CD4-positive, alpha-beta T cell (primary cell): ENCODE data around the gene AGBL1. TPM values are rescaled to one million over a fixed set of nuclear protein-coding genes. Genes with fewer than 3 reads are reported as not detected.

Source experiments
- ATAC-seq: fragments of 200-7000 bp; cut with Tn5 transposase; one replicate; pipeline ENCODE4 v1.10.0; 2022; ENCODE audit warnings: mild to moderate bottlenecking; ENCODE audit not compliant: poor library complexity
- CTCF ChIA-PET: fragments of 350-600 bp; sonication (Branson Sonifier 250); formaldehyde crosslinking; loops from one replicate; lab custom pipeline; 2021; ENCODE audit warnings: antibody characterized with exemption, inconsistent platforms; lab: Charles Lee
- POLR2A ChIA-PET: fragments of 350-600 bp; sonication (Branson Sonifier 250); formaldehyde crosslinking; loops from one replicate; lab custom pipeline; 2021; ENCODE audit warnings: antibody characterized with exemption, inconsistent platforms; lab: Charles Lee
- DNase-seq, 14 experiments: peaks; one replicate each; pipeline ENCODE4 v3.0.0-alpha.2; 2013 to 2020; ENCODE audit warnings: mixed read lengths in 2 of 14
- H3K27ac ChIP-seq, 2 donors: one replicate each; pipeline versions ENCODE4 v1.5.1 to v1.7.0; 2013; ENCODE audit warnings: low read length in 2 of 2, low read depth in 1 of 2, mild to moderate bottlenecking in 1 of 2
- H3K27me3 ChIP-seq, 2 experiments: 1 replicate in 1 of 2; 2 replicates in 1 of 2; pipeline versions ENCODE4 v1.6.1 to v1.7.0; 2013; ENCODE audit warnings: low read length in 2 of 2, control low read depth in 1 of 2, mild to moderate bottlenecking in 1 of 2, moderate library complexity in 1 of 2; ENCODE audit not compliant: insufficient read depth in 2 of 2, control insufficient read depth in 1 of 2
- H3K36me3 ChIP-seq: one replicate; pipeline ENCODE4 v1.6.1; 2013; ENCODE audit warnings: low read length, control low read depth; ENCODE audit not compliant: insufficient read depth
- H3K4me1 ChIP-seq: one replicate; pipeline ENCODE4 v1.6.1; 2013; ENCODE audit warnings: low read length, control low read depth; ENCODE audit not compliant: insufficient read depth
- H3K4me3 ChIP-seq: one replicate; pipeline ENCODE4 v1.5.1; 2013; ENCODE audit warnings: mild to moderate bottlenecking, low read length, moderate library complexity
- H3K9me3 ChIP-seq, 2 experiments: 1 replicate in 1 of 2; 2 replicates in 1 of 2; pipeline versions ENCODE4 v1.6.1 to v1.7.0; 2013; ENCODE audit warnings: low read length in 2 of 2, mild to moderate bottlenecking in 2 of 2, control low read depth in 1 of 2, moderate library complexity in 1 of 2; ENCODE audit not compliant: control insufficient read depth in 1 of 2, insufficient read depth in 1 of 2
- H3K27ac Mint-ChIP-seq: one replicate; pipeline ENCODE4 v1.8.0; 2020; ENCODE audit warnings: mixed read lengths
- H3K27me3 Mint-ChIP-seq: one replicate; pipeline ENCODE4 v1.8.0; 2021; ENCODE audit warnings: mixed read lengths
- H3K36me3 Mint-ChIP-seq: one replicate; pipeline ENCODE4 v1.8.0; 2021; ENCODE audit warnings: low read depth, mixed read lengths
- H3K4me1 Mint-ChIP-seq: one replicate; pipeline ENCODE4 v1.8.0; 2021; ENCODE audit warnings: low read depth, mixed read lengths
- H3K4me3 Mint-ChIP-seq: one replicate; pipeline ENCODE4 v1.8.0; 2020; ENCODE audit warnings: mild to moderate bottlenecking, mixed read lengths
- H3K9me3 Mint-ChIP-seq: one replicate; pipeline ENCODE4 v1.8.0; 2020; ENCODE audit warnings: mixed read lengths
- CTCF ChIP-seq: fragments of 200-600 bp; IDR thresholded peaks from one replicate; pipeline ENCODE4 v1.8.0; 2022; ENCODE audit warnings: antibody characterized with exemption, mild to moderate bottlenecking
- intact Hi-C, 2 experiments: fragments of 100-400 bp; cut with DNase I in 1 of 2; cut with micrococcal nuclease in 1 of 2; formaldehyde crosslinking; loops; one replicate each; pipeline versions ENCODE4 v1.15.1 to v1.9.0; 2023 to 2025; cut with DNase I, micrococcal nuclease
- total RNA-seq, 174 experiments: library from RNA in 2 of 174; stranded (reverse) in 2 of 174; gene quantifications; one replicate each; pipeline ENCODE4 v1.2.3 and lab custom pipeline; 2021 to 2026

AGBL1 gene
- total RNA-seq, 2 experiments from 2014 or later, result not detected

DNA sequence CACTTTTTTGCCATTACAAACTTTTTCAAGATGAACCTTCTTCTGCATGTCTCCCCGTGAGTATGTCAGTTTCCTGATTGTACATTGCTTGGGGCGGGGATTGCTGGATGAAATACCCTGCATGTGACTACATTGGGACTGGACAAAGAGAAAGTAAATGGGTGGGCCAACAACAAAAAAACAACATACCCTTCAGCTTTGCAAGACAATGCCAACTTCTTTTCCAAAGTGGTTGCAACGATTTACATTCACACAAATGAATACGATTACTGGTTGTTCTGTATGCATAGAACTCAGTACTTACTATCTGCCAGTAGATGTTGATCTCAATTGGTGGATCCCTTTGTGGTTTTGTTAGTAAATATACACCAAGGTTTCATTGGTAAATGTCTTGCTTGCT, 908.4 kb downstream of the AGBL1 start:
- H3K27me3 Mint-ChIP-seq, result no peaks in the 10 kb centered on the region
- no peaks in the 10 kb centered on the region for H3K9me3 ChIP-seq
- no peak overlapping the region for H3K27ac Mint-ChIP-seq
- ChIA-PET CTCF (no interaction called here), POLR2A (no interaction called here)
- DNase-seq (no peak), ATAC-seq (no peak)
- no peaks in the 10 kb centered on the region for H3K36me3 Mint-ChIP-seq
- no peak for TF ChIP-seq CTCF
- no peak overlapping the region for H3K27ac ChIP-seq
- H3K4me3 Mint-ChIP-seq, result no peak overlapping the region
- no peaks in the 10 kb centered on the region for H3K36me3 ChIP-seq
- no peaks in the 10 kb centered on the region for H3K9me3 Mint-ChIP-seq
- no peaks in the 10 kb centered on the region for H3K4me1 ChIP-seq
- no peaks in the 10 kb centered on the region for H3K4me1 Mint-ChIP-seq
- H3K27me3 ChIP-seq, result no peaks in the 10 kb centered on the region
- intact Hi-C loops, result loop anchor here in 1 of 2 experiments (10.0 kb wide), 1 partner anchor 63 kb away; no protein-coding TSS in a partner anchor
- H3K4me3 ChIP-seq, result no peak overlapping the region

- Mint-ChIP-seq H3K36me3 (no peaks in the 10 kb centered on the region), H3K9me3 (peaks cover 27% of the 10 kb centered on the region), H3K4me1 (no peaks in the 10 kb centered on the region), H3K27ac (no peak overlapping the region), H3K27me3 (peaks cover 9% of the 10 kb centered on the region), H3K4me3 (no peak overlapping the region)
- Histone ChIP-seq H3K27ac (no peak overlapping the region), H3K4me3 (no peak overlapping the region), H3K9me3 (no peaks in the 10 kb centered on the region), H3K36me3 (no peaks in the 10 kb centered on the region), H3K27me3 (no peaks in the 10 kb centered on the region), H3K4me1 (no peaks in the 10 kb centered on the region)
- CTCF ChIA-PET, result no interaction called here
- no peak for ATAC-seq
- intact Hi-C loops, result no loop called here
- POLR2A ChIA-PET, result no interaction called here
- no peak for TF ChIP-seq CTCF
- DNase-seq, result no peak
These were observed 942.1 kb downstream of the AGBL1 start for GRCh38 chr15:87021751-87022150.

DNA sequence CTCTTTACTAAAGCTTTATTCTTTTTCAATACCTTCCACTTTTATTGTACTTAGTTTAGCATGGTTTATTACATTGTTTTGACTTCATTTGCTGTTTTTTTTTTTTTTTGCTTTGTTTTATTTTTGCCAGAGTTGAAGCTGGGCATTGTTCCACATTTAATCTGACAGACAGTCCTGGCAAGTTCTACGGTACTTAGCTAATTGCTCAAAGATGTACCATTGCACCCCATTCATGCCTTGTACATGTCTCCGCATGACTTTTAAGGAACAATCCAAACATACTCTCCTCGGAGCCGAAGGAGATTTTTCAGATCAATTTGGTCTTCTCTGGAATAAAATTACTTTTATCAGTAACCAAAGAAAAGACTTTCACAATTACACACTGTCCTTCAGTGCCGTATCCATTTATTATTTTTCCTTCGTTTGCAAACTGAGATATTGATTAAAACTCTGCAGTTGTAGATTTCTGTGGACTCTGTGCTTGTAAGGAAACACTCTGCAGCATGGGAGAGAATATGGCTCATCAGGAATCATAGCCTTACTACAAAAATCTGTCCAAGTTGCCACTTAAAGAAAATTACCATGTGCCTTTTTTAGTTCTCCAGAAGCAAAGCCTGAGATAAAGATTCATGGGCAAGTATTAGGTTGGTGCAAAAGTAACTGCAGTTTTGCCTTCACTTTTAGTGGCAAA, 952.0 kb downstream of the AGBL1 start:
- Mint-ChIP-seq H3K4me3 (no peak overlapping the region), H3K27me3 (no peaks in the 10 kb centered on the region), H3K27ac (no peak overlapping the region), H3K9me3 (peaks cover 7% of the 10 kb centered on the region), H3K4me1 (no peaks in the 10 kb centered on the region), H3K36me3 (no peaks in the 10 kb centered on the region)
- ATAC-seq, result no peak
- Histone ChIP-seq H3K9me3 (no peaks in the 10 kb centered on the region), H3K27me3 (no peaks in the 10 kb centered on the region), H3K4me1 (no peaks in the 10 kb centered on the region), H3K27ac (no peak overlapping the region), H3K4me3 (no peak overlapping the region), H3K36me3 (no peaks in the 10 kb centered on the region)
- TF ChIP-seq CTCF, result no peak
- ChIA-PET CTCF (interaction anchor here (0.6 kb wide), 1 partner anchor 17 kb away, joined by 3 read pairs; no protein-coding TSS in a partner anchor), POLR2A (no interaction called here)
- intact Hi-C loops, result no loop called here
- no peak for DNase-seq
